GF-D8 (cell line): Measurements from ENCODE around the gene RPL22L1.
"Not testable (repeated sequence)": the region's sequence is repeated elsewhere in the genome, so short reads cannot be mapped to it uniquely, and the experiment has no call there.

Experiments used
- DNase-seq: peaks from one replicate; lab custom pipeline; 2025; lab: John Stamatoyannopoulos, UW

RPL22L1 gene

DNA sequence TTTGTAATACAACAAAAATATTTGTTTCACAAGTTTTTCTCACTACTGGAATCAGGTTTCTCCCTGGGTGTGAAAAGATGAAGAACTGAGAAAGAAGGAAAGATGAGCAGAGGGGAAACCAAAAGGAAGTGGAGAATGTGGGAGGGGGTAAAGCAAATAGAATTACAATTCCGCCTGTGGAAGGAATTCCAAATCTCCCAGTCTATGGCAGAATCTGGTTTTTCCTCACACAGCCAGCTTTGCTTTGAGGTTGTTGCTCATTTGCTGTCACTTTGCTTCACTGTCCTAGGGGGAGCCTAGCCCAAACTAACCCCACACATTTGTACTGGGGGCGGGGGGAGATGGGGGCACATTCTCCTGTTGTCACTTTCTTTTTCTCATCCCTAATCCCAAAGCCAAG is 43.9 kb downstream of the RPL22L1 start:
- no peak for DNase-seq

- not testable (repeated sequence) for DNase-seq
Observed at GRCh38 chr3:170823562-170823961, 46.4 kb downstream of the RPL22L1 start.

GRCh38 chr3:170818325-170818724 is 51.7 kb downstream of the RPL22L1 start:
- not testable (repeated sequence) for DNase-seq

GRCh38 chr3:170817471-170817870 is 52.5 kb downstream of the RPL22L1 start:
- not testable (repeated sequence) for DNase-seq

- no peak for DNase-seq
Observed at GRCh38 chr3:170816841-170817240, 53.2 kb downstream of the RPL22L1 start.

DNA sequence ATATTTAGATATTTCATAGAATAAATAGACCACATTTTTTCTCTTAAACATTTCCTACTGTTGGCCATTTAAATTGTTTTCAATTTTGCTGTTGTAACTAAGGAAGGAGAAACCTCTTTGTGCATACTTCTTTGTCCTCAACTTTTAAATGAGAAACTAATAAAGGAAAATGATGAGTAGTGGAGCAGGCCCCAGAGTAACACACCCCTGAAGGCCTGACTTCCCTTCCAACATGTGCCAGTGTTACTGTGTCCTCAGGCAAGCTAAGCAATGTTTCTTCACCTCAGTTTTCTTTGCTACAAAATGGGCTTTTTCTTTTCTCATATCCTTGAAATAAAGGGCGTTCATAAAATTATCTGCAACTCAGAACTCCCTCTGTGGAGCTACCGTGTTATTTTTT is 53.7 kb downstream of the RPL22L1 start:
- DNase-seq, result no peak

GRCh38 chr3:170815936-170816335 is 54.1 kb downstream of the RPL22L1 start:
- no peak for DNase-seq

GRCh38 chr3:170815340-170815739 is 54.7 kb downstream of the RPL22L1 start:
- DNase-seq, result no peak
